ENCODE data around the gene KMO. TPM values are rescaled to one million over a fixed set of nuclear protein-coding genes. Genes with fewer than 3 reads are reported as not detected.

Gene KMO
- total and polyA plus RNA-seq, 2 of the 8 experiments (the other 6 are each of a cell fraction or from before 2014, with no cell fraction given): not detected

DNA sequence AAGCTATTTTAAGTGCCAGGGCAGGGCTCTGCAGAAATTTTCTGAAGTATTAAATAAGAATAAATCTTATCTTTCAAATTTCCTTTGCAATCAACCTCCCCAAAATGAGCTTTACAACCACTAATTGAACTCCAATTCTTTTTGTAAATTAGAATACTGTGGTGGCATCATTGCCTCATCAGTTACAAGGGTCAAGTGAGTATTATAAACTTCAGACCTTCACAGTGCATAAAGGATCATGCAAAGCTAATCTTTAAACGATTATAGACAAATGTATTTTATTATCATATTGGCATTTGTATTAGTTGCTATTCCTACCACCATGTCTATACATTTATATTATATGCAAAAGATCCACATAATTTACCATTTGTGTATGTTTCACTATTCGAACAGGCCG, 100.8 kb downstream of the KMO start:
- Histone ChIP-seq H3K18ac (ENCODE audit: extremely low read depth, low read length) (no peak overlapping the region), H3K79me1 (ENCODE audit: low read depth, low read length) (peaks cover 3% of the 10 kb centered on the region; the same call in 1 of the 2 replicates), H2AFZ (ENCODE audit: low read length) (no peak overlapping the region), H3K4me2 (ENCODE audit: insufficient read depth in 1 of 2, low read depth in 2 of 2, low read length in 2 of 2) (no peak overlapping the region), H3K56ac (replicated peaks; ENCODE audit: insufficient read length, low read depth, low read length) (no peak overlapping the region), H2BK15ac (ENCODE audit: low read length) (no peak overlapping the region), H4K91ac (replicated peaks; ENCODE audit: insufficient read length, low read length) (no peak overlapping the region), H4K20me1 (replicated peaks in 1 of 2; ENCODE audit: control insufficient read depth in 1 of 2, insufficient read depth in 2 of 2, low read length in 2 of 2) (peaks cover 0 to 13% of the 10 kb centered on the region in 2 experiments), H3K9me3 (ENCODE audit: insufficient read depth in 2 of 2, low read depth in 1 of 2, low read length in 1 of 2) (no peaks in the 10 kb centered on the region), H2BK5ac (ENCODE audit: low read depth, low read length) (no peak overlapping the region), H3K4ac (replicated peaks; ENCODE audit: insufficient read length, low read depth, low read length) (no peak overlapping the region), H3K27me3 (replicated peaks in 1 of 4; ENCODE audit: control insufficient read depth in 3 of 4, extremely low read depth in 1 of 4, insufficient read depth in 3 of 4, low read length in 3 of 4) (no peaks in the 10 kb centered on the region), H3K27ac (ENCODE audit: low read depth, low read length) (no peak overlapping the region), H4K5ac (ENCODE audit: insufficient read length, low read depth, low read length) (no peak overlapping the region), H2BK120ac (replicated peaks; ENCODE audit: low read depth, low read length) (no peak overlapping the region), H3K14ac (ENCODE audit: insufficient read length) (no peak overlapping the region), H2AK5ac (ENCODE audit: low read depth, low read length) (no peak overlapping the region), H3K79me2 (ENCODE audit: control insufficient read depth in 1 of 2, insufficient read depth in 2 of 2, low read length in 2 of 2) (peaks cover 0 to 76% of the 10 kb centered on the region in 2 experiments; a peak in 3 of 4 replicates), H3K23ac (ENCODE audit: insufficient read length) (no peak overlapping the region), H2BK12ac (ENCODE audit: low read depth, low read length) (no peak overlapping the region), H3K4me1 (replicated peaks in 1 of 4; ENCODE audit: control insufficient read depth in 3 of 4, insufficient read depth in 4 of 4, low read length in 3 of 4) (peaks cover 0 to 6% (median 3%) of the 10 kb centered on the region in 4 experiments; a peak in 3 of 7 replicates), H3K9ac (replicated peaks in 1 of 4; ENCODE audit: extremely low read depth in 1 of 4, low read depth in 3 of 4, low read length in 3 of 4) (no peak overlapping the region), H3K23me2 (ENCODE audit: low read depth, low read length) (no peaks in the 10 kb centered on the region), H3K4me3 (ENCODE audit: extremely low read depth in 1 of 4, insufficient read depth in 2 of 4, low read depth in 3 of 4, low read length in 4 of 4) (no peak overlapping the region), H2BK20ac (ENCODE audit: low read length) (no peak overlapping the region), H4K8ac (ENCODE audit: extremely low read depth, insufficient read depth, low read length) (no peak overlapping the region), H3K36me3 (ENCODE audit: control insufficient read depth in 2 of 4, insufficient read depth in 4 of 4, low read length in 3 of 4) (peaks cover 0 to 37% (median 11%) of the 10 kb centered on the region in 4 experiments; a peak in 6 of 8 replicates)
- DNase-seq (ENCODE audit: low read depth in 1 of 2, low spot score in 2 of 2): no peak
- WGBS, 2 experiments (ENCODE audit: extremely low coverage in 1 of 2, insufficient coverage in 1 of 2, insufficient read length in 1 of 2, insufficient replicate concordance in 2 of 2, low coverage in 1 of 2, low lambda C conversion rate in 2 of 2, missing lambda C conversion rate in 1 of 2): 97% methylated on average over 3 of the region's 3 CpGs; no CpG with 5 or more reads in 1 of the 2 experiments
- CTCF ChIA-PET (ENCODE audit: partially characterized antibody): interaction anchor here (0.9 to 2.1 kb wide), 4 partner anchors 12 to 205 kb away, joined by 3 to 12 read pairs (median 4); no protein-coding TSS in a partner anchor
- POLR2A ChIA-PET (ENCODE audit: partially characterized antibody): interaction anchor here (1.5 kb wide), 1 partner anchor 10 kb away, joined by 3 read pairs; no protein-coding TSS in a partner anchor
- TF ChIP-seq TCF12 (IDR thresholded peaks at IDR 0.05; ENCODE audit: low read depth, low read length) (no peak), CTBP2 (IDR thresholded peaks at IDR 0.05; ENCODE audit: borderline replicate concordance, insufficient read depth, insufficient read length, low read length) (no peak), JUND (IDR thresholded peaks at IDR 0.05; ENCODE audit: low read length) (no peak), SRF (IDR thresholded peaks at IDR 0.05; ENCODE audit: low read depth, low read length) (no peak), CHD1 (IDR thresholded peaks at IDR 0.05; ENCODE audit: low read depth, low read length) (no peak), SAP30 (IDR thresholded peaks at IDR 0.05; ENCODE audit: insufficient read depth, insufficient replicate concordance, low read length) (no peak), SIN3A (conservative IDR thresholded peaks at IDR 0.05 in 1 of 2, IDR thresholded peaks at IDR 0.05 in 1 of 2; ENCODE audit: low read depth in 1 of 2, low read length in 2 of 2) (no peak)
- FAIRE-seq: no peak
